Measurements from ENCODE around the gene TNNT3. TPM values are rescaled to one million over a fixed set of nuclear protein-coding genes. Genes with fewer than 3 reads are reported as not detected.

TNNT3 gene
- total RNA-seq, 1 donor from 2014 or later: not detected

DNA sequence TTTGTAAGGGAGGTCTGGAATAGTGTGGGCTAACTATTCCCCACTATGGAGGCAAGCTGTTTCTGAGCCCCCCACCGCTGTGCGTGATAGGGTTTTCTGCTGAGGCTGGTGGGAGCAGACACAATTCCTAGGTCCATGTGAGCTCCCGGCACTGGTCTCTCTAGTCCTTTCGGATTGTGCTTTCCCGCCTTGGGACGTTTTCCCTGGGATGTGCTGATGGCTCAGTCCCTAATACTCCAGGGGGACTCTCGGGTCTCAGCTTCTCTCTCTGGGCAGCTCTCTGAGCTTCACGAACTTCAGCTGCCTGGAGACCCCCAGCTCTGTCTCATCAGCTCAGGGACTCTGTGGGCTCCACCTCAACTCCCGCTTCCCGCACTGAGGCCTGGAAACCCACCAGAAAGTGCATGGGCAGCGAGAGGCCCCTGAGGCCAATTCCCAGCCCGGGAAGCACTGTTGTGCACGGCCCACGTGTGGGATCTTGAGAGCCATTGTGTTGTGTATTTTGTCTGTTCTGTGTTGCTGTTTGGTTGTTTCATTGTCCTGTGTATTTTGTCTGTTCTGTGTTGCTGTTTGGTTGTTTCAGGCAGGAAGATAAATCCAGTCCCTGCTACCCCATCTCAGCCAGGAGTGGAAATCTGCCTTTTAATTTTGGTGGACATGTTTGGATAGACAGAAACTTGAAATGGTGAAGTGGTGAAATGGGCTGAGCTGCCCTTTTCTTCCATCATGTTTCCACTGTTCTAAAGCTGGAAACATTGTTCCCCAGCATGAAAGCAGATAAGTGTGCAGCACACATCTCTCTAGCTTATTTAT, 12.7 kb upstream of the TNNT3 start:
- Histone ChIP-seq H3K36me3 (ENCODE audit: control insufficient read depth, insufficient read depth, low read length) (no peaks in the 10 kb centered on the region), H3K4me3 (ENCODE audit: low read depth, low read length) (no peak overlapping the region), H3K27me3 (ENCODE audit: control insufficient read depth, insufficient read depth, low read length) (no peaks in the 10 kb centered on the region)
- DNase-seq (ENCODE audit: low read depth) (no peak), FAIRE-seq (peak; percentile 70)
- TF ChIP-seq, protein P1, sequence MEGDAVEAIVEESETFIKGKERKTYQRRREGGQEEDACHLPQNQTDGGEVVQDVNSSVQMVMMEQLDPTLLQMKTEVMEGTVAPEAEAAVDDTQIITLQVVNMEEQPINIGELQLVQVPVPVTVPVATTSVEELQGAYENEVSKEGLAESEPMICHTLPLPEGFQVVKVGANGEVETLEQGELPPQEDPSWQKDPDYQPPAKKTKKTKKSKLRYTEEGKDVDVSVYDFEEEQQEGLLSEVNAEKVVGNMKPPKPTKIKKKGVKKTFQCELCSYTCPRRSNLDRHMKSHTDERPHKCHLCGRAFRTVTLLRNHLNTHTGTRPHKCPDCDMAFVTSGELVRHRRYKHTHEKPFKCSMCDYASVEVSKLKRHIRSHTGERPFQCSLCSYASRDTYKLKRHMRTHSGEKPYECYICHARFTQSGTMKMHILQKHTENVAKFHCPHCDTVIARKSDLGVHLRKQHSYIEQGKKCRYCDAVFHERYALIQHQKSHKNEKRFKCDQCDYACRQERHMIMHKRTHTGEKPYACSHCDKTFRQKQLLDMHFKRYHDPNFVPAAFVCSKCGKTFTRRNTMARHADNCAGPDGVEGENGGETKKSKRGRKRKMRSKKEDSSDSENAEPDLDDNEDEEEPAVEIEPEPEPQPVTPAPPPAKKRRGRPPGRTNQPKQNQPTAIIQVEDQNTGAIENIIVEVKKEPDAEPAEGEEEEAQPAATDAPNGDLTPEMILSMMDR (IDR thresholded peaks at IDR 0.05; ENCODE audit: insufficient read depth, low read length, severe bottlenecking): no peak

DNA sequence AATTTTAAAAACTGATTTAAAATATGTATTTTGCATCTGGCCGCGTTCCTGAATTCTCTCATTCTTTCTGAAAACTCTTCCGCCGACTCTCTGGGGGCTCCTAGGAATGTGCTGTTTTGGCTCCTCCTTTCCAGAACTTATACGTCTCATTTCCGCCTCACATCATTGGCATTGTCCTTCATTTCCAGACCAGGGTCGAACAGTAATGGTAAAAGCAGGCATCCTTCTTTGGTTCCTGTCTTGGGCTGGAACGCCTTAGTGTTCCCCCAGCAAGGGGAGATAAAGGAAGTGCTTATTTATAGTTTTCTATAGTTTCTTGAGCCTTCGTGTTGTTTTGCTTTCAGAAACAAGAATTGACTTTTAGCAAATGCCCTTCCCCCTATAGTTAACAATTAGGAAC, 10.9 kb upstream of the TNNT3 start:
- H3K27me3 ChIP-seq (ENCODE audit: control insufficient read depth, insufficient read depth, low read length): no peaks in the 10 kb centered on the region
- H3K4me3 ChIP-seq (ENCODE audit: low read depth, low read length): no peak overlapping the region
- TF ChIP-seq, protein P1 (IDR thresholded peaks at IDR 0.05; ENCODE audit: insufficient read depth, low read length, severe bottlenecking): no peak
- FAIRE-seq (no peak), DNase-seq (ENCODE audit: low read depth) (no peak)
- H3K36me3 ChIP-seq (ENCODE audit: control insufficient read depth, insufficient read depth, low read length): no peaks in the 10 kb centered on the region

DNA sequence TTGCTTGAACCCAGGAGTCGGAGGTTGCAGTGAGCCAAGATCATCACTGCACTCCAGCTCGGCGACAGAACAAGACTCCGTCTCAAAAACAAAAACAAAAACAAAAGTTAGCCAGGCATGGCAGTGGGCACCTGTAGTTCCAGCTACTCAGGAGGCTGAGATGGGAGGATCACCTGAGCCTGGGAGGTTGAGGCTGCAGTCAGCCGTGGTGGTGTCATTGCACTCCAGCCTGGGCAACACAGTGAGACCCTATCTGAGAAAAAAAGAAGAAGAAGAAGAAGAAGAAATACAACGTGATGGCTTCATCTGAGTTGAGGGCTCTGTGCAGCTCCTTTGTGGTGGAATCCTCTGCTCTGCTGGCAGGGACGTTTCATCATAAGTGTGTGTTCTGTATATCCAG, 10.0 kb upstream of the TNNT3 start:
- DNase-seq (ENCODE audit: low read depth) (no peak), FAIRE-seq (no peak)
- Histone ChIP-seq H3K36me3 (ENCODE audit: control insufficient read depth, insufficient read depth, low read length) (no peaks in the 10 kb centered on the region), H3K4me3 (ENCODE audit: low read depth, low read length) (no peak overlapping the region), H3K27me3 (ENCODE audit: control insufficient read depth, insufficient read depth, low read length) (no peaks in the 10 kb centered on the region)
- TF ChIP-seq, protein P1 (IDR thresholded peaks at IDR 0.05; ENCODE audit: insufficient read depth, low read length, severe bottlenecking): no peak

DNA sequence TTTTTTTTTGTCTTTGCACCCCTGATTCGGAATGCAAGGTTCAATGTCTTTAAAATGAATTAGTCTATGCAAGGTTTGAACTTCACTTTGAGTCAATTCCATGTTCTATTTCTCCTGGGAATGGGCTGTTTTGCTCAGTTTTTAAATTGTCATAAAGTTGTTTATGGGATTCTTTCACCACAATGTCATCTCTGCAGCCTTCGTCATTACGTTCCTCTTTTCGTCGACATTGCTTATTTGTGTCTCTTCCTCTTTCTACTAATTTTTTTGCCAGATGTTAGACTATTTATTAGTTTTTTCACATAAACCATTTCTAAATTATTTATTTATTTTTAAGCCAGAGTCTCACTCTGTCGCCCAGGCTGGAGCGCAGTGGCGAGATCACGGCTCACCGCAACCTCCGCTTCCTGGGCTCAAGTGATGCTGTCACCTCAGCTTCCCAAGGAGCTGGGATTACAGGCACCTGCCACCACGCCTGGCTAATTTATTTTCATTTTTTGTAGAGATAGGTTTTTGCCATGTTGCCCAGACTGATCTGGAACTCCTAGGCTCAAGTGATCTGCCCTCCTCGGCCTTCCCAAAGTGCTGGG, 7.1 kb upstream of the TNNT3 start:
- Histone ChIP-seq H3K36me3 (ENCODE audit: control insufficient read depth, insufficient read depth, low read length) (no peaks in the 10 kb centered on the region), H3K4me3 (ENCODE audit: low read depth, low read length) (no peak overlapping the region), H3K27me3 (ENCODE audit: control insufficient read depth, insufficient read depth, low read length) (no peaks in the 10 kb centered on the region)
- TF ChIP-seq, protein P1 (IDR thresholded peaks at IDR 0.05; ENCODE audit: insufficient read depth, low read length, severe bottlenecking): no peak
- FAIRE-seq: no peak
- DNase-seq (ENCODE audit: low read depth): no peak

DNA sequence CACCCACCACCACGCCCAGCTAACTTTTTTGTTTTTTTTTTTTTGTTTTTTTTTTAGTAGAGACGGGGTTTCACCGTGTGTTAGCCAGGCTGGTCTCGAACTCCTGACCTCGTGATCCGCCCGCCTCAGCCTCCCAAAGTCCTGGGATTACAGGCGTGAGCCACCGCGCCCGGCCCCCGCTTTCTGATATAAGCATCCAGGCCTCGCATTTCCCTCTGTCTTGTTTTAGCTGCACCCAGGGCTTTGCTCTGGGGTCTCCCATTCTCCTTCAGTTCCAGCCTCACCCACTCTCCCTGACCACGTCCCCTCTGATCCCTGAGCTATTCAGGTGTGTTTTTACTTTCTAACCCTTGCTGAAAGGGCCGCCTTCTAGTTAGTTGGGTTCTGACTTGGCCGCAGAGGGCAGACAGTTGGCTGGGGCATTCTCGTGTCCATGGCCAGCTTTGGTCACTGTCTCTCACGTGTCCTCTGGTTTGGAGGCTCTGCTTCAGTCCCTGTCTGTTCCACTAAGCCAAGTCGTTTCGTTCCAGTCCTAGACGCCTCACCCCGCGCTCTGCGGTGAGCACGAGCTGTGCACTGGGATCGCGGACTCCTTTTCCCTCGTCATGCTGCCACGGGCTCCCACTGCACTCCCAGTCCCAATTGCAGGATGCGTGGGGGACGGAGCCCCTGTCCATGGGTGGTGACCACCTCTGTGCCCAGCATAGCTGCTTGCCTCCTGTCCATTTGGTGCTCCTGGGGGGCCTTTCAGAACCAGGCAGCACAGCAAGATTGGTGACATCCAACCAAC, 6.0 kb upstream of the TNNT3 start:
- H3K4me3 ChIP-seq (ENCODE audit: low read depth, low read length): no peak overlapping the region
- FAIRE-seq (peak; percentile 55), DNase-seq (ENCODE audit: low read depth) (no peak)
- TF ChIP-seq, protein P1 (IDR thresholded peaks at IDR 0.05; ENCODE audit: insufficient read depth, low read length, severe bottlenecking): no peak
- H3K36me3 ChIP-seq (ENCODE audit: control insufficient read depth, insufficient read depth, low read length): no peaks in the 10 kb centered on the region
- H3K27me3 ChIP-seq (ENCODE audit: control insufficient read depth, insufficient read depth, low read length): no peaks in the 10 kb centered on the region
